GM19043 (cell line): ENCODE measurements around the gene KCNA10.
"Not testable (repeated sequence)": the region's sequence is repeated elsewhere in the genome, so short reads cannot be mapped to it uniquely, and the experiment has no call there.

Source experiments
- ATAC-seq: cut with Tn5 transposase; IDR thresholded peaks from one replicate; pipeline ENCODE4 v1.9.1; 2021; ENCODE audit warnings: low read depth; ENCODE audit not compliant: unreplicated experiment

The KCNA10 gene

GRCh38 chr1:110538075-110538474 lies 19.1 kb upstream of the KCNA10 start:
- ATAC-seq = no peak

DNA sequence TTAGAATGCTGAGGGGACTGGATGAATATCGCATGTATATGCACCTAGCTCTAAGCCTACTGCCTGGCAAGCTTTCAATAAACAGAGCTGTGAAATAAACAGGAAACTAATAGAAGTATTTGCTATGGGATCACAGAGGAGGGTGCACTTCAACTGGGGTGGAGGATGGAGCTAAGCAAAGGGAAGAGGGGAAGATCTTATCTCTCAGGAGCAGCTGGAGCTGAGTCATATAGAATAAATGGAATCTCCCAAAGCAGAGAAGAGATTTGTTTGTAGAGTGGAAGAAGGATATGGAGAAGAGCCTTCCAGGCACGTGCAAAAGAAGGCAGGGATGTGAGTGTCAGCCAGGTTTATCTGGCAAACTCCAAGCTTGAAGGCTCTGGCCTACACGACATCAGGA lies 17.0 kb upstream of the KCNA10 start:
- ATAC-seq = no peak

- no peak for ATAC-seq
Measured at GRCh38 chr1:110533230-110533629, 14.3 kb upstream of the KCNA10 start.

DNA sequence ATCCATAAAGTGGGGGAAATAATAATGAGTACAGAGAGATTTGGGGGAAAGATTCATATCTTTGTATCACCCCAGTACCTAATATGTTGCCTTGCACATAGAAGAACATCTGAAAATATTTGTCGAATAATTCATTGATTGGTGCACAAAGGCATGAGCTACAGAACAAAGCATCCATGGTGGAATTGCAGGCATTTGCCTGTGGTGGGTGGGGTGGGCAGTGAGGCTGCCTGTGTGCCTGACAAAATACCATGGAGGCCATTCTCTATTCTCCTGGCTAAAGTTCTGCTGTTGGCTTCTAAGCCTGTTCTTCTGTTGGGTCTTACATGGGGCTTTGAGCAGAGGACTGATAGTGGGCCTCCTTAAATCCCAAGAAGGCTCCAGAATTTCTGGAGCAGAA lies 10.0 kb upstream of the KCNA10 start:
- no peak for ATAC-seq

- no peak for ATAC-seq
Measured at GRCh38 chr1:110526201-110526780, 7.3 kb upstream of the KCNA10 start.

- ATAC-seq = no peak
Measured at GRCh38 chr1:110525249-110525595, 6.2 kb upstream of the KCNA10 start.

DNA sequence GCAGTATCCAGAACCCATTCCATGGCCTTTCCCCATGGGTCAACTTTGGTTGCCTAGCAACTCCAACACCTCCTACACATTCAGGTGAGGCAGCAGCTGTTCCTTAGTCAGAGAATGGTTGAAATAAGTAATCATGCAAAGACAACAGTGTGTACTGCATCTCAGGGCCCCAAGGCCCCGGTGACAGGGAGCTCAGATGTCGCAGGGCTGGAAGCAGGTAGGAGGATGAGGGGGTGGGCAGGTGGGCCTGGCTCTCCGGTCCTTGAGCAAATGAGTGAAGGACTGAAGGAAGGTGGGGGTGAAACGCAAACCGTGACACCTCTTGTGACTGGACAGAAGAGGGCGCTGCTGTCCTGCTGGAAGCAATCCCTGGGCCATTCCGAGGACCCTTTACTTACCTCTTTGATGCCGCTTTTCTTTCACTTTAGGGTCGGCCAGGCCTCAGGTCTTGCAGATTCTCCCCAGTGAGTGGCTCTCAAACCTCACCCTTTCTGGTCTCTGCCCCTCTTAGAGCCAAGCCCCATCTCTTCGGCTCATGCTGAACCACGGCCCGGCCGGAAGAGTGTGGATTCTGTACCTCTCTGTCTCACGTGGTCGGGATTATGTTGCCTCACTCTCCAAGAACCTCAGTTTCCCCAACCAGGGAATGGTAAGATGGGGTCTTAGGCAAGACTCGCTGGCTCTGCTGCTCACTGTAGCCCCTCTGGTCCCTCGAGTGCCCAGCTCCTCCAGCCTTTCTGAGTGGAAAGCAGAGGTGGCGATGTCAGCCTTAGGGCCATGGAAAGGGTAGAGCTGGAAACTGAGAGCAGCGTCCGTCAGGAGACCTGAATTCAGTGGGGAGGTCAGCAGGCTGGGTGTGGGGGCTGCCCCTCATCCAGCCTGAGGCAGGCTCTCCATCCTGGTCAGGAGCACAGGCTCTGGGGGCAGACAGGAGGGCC lies 5.6 kb upstream of the KCNA10 start:
- ATAC-seq = no peak

- no peak for ATAC-seq
Measured at GRCh38 chr1:110523011-110523410, 4.0 kb upstream of the KCNA10 start.

GRCh38 chr1:110522560-110522959 lies 3.6 kb upstream of the KCNA10 start:
- no peak for ATAC-seq

DNA sequence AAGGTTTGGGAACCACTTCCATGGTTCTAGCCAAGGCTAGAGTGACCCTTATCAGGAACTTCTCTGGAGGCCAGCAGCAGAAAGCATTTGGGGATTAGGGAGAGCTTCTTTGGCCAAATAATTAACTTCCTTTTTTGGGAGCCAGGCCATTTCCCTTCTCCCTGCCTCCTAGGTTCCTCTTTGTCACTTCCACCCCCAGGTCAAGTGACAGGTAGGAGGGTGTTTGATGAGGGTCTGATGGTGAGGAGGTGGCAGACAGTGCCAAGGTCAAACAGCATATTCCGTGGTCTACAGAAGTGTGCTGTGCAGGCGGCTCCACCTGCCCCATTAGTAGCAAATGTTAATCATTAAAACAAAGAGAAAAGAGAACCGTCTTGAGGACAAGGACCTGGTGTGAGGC lies 1.9 kb upstream of the KCNA10 start:
- ATAC-seq = no peak

DNA sequence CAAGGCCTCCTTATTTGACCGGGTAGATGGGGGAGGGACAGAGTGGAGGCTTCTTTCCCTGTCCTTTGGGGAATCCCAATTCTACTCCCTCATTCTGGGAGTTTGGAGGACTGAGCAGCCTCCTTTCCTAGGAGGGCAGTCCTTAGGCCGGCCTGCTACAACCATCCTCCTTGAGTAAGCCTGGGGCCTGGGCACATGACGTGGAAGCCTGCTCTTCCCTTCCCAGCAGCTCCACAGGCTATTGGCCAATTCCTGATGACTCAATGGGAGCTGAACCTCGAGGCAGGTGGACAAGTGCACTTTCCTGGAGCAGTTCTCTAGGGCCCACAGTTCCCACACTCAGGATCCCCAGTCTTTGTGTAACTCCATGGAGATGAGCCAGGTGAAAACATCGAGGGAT lies 3.1 kb downstream of the KCNA10 start:
- ATAC-seq = no peak

GRCh38 chr1:110515041-110515440 lies 3.9 kb downstream of the KCNA10 start:
- no peak for ATAC-seq

DNA sequence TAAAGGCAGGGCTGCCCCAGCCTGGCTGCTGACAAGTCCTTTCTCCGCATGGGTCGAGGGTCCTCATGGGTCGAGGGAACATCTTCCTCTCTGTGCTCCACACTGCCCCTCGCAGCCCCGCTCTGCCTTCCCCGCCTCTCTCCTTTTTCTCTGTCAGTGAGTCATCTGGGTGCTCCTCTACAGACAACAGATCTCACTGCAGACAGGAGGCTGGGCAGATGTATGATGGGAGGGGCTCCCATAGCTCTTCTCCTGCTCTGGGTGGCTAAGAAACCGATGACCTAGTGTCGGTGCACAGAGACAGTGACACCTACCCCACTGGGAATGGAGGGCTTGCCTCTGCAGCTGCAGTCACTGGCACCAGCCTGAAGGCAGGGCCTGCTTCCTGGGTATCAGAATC lies 5.5 kb downstream of the KCNA10 start:
- ATAC-seq = no peak

GRCh38 chr1:110511436-110511835 lies 7.5 kb downstream of the KCNA10 start:
- ATAC-seq = no peak

DNA sequence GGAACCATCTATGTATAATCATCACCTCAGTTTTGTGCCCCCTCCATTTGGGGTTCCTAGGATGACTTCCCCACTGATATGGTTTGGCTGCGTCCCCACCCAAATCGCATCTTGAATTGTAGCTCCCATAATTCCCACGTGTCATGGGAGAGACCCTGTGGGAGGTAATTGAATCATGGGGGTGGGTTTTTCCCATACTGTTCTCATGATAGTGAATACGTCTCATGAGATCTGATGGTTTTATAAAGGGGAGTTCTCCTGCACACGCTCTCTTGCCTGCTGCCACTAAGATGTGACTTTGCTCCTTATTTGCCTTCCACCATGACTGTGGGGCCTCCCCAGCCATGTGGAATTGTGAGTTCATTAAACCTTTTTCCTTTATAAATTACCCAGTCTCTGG lies 8.1 kb downstream of the KCNA10 start:
- ATAC-seq = not testable (repeated sequence)

DNA sequence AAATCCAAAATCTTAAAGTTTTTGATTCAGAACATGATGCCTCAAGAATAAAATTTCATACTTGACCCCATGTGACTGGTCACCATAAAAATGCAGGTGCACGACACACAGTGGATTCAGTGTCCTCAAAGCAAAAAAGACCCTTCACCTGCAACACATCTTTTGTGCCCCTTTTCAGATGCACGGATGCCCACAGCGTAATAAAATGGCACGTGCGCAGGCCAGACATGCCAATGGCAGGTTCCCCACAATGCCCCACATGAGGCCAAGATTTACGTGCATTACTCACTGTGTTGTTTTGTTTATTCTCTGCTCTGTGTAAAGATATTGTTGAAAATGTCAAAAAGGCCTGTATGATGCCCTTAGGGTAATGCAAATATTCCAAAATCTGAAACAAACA lies 9.3 kb downstream of the KCNA10 start:
- no peak for ATAC-seq

DNA sequence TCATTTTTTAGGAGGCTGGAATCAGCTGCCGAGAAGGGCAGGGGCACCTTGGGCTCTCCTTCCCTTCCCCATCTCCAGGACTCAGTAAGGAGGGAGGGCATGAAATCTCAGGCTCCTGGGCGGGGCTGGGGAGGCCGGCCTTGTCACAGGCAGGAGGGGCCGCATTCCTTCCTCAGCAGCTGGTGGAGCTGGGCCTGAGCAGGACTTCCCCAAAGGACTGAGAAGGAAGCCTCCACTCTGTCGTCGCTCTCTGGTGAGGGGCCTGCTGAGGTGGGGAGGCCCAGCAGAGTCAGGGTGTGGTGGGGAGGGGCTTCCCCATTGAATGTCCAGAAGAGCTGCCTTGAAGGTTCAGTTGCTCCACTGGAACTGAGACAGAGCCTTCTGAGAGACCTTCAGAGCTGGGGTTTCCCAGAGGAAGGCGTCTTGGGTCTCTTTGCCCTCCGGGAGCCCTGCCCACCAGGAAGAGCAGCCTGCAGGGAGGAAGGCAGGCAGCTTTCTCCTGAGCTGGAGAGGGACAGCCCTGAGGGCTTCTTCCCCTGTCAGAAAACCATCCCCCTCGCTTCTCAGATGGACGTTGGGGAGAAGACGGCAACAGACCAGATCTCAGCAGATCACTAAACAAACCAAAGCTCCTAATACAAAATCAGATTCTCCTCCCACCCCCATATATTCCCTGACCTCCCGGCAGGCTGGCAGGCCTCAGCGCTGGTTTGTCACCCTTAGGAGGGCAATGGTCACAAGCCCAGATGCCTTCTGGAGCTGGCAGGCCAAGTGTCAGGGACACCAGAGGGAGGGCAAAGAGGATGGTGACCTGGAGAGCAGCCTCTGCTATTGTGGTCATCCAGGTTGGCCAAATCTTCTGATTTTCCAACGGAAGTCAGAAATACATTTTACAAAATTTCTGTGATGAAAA lies 10.7 kb downstream of the KCNA10 start:
- no peak for ATAC-seq

GRCh38 chr1:110506541-110506940 lies 12.4 kb downstream of the KCNA10 start:
- no peak for ATAC-seq

- ATAC-seq = no peak
Measured at GRCh38 chr1:110505596-110505995, 13.4 kb downstream of the KCNA10 start.

DNA sequence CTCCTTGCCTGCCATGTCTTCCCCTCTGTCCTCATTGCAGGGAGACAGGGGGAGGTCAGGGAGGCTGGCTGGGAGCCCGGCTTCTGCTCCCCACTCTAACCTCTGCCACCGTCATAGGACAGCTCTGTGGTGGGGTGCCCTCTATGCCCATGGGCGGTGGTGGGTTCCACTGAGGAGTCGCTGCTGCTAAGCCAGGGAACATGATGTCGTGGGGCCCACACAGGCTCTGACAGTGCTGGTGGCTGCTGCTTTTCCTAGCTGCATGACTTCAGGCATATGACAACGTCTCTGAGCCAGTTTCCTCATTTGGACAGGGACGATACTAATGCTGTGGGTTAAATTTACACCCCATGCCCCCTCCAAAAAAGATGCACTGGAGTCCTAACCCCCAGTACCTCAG lies 14.7 kb downstream of the KCNA10 start:
- ATAC-seq = no peak

- no peak for ATAC-seq
Measured at GRCh38 chr1:110503471-110503870, 15.5 kb downstream of the KCNA10 start.
